ENCODE measurements around the gene PRKCSH. TPM values are rescaled to one million over a fixed set of nuclear protein-coding genes. Genes with fewer than 3 reads are reported as not detected.

PRKCSH gene
- 100 to 1,000 TPM; 286 to 303 TPM for total RNA-seq
- polyA plus RNA-seq (ENCODE audit: insufficient read length in 6 of 6) = 100 to 1,000 TPM; 273 to 338 (median 306) TPM
- long read RNA-seq, donor 1, partial matches to known transcripts = 44 of 75 reads
- long read RNA-seq, donor 1, other reads (novel, unspliced or antisense) = 24 of 75 reads
- long read RNA-seq, donor 2, transcript PRKCSH-214 (3 exons, 569 nt) = major isoform, 11 of 54 reads
- long read RNA-seq, donor 2, partial matches to known transcripts = 28 of 54 reads
- long read RNA-seq, donor 2, other reads (novel, unspliced or antisense) = 10 of 54 reads
- long read RNA-seq, donor 3, partial matches to known transcripts = 12 of 30 reads
- long read RNA-seq, donor 3, other reads (novel, unspliced or antisense) = 16 of 30 reads
- long read RNA-seq, donor 4, partial matches to known transcripts = 2 of 10 reads
- long read RNA-seq, donor 4, other reads (novel, unspliced or antisense) = 6 of 10 reads
- long read RNA-seq, donor 5, partial matches to known transcripts = 12 of 33 reads
- long read RNA-seq, donor 5, other reads (novel, unspliced or antisense) = 18 of 33 reads
- long read RNA-seq, donor 6, partial matches to known transcripts = 0 of 19 reads
- long read RNA-seq, donor 6, other reads (novel, unspliced or antisense) = 14 of 19 reads
- long read RNA-seq, donor 7, partial matches to known transcripts = 0 of 11 reads
- long read RNA-seq, donor 7, other reads (novel, unspliced or antisense) = 5 of 11 reads
- long read RNA-seq, donor 8, transcript PRKCSH-209 (17 exons, 1,898 nt) = major isoform, 5 of 50 reads
- long read RNA-seq, donor 8, partial matches to known transcripts = 12 of 50 reads
- long read RNA-seq, donor 8, other reads (novel, unspliced or antisense) = 32 of 50 reads
- long read RNA-seq, donor 9 = 0 reads
- long read RNA-seq, donor 10, partial matches to known transcripts = 0 of 3 reads
- long read RNA-seq, donor 10, other reads (novel, unspliced or antisense) = 3 of 3 reads
- long read RNA-seq, donor 11 = 0 reads
- long read RNA-seq, donor 12, transcript PRKCSH-209 (17 exons, 1,898 nt) = major isoform, 5 of 21 reads
- long read RNA-seq, donor 12, partial matches to known transcripts = 0 of 21 reads
- long read RNA-seq, donor 12, other reads (novel, unspliced or antisense) = 13 of 21 reads

- intact Hi-C loops (cut with DNase I) = no loop called here
- Histone ChIP-seq H3K9me3 (no peaks in the 10 kb centered on the region), H3K4me1 (peaks cover 14 to 21% of the 10 kb centered on the region in 2 donors), H3K27me3 (no peaks in the 10 kb centered on the region), H3K4me3 (peak within 1 kb of the TSS; percentile 64 to 88), H3K27ac (peak within 1 kb of the TSS; percentile 74 to 91), H3K36me3 (peaks cover 4 to 39% of the 10 kb centered on the region in 2 donors)
- DNase-seq (peak; percentile 98 to 100 (median 99)), ATAC-seq (peak; percentile 98)
- peak; percentile 81 to 88 for TF ChIP-seq CTCF (IDR thresholded peaks at IDR 0.05)
Measured at GRCh38 chr19:11435057-11435832, at the start of gene PRKCSH, which contains the start of gene ODAD3. Gene PRKCSH, plus strand, starts transcription at chr19:11435635. Its CDS starts 483 bp downstream, at chr19:11436118. Gene ODAD3, minus strand, starts transcription at chr19:11435121. Its CDS starts 105 bp downstream, at chr19:11435016.

GRCh38 chr19:11387162-11388034 is 48.0 kb upstream of the PRKCSH start:
- ATAC-seq (no peak), DNase-seq (no peak)
- H3K27ac ChIP-seq = peak overlapping the region in 1 of 2 donors; percentile 53

GRCh38 chr19:11390359-11390758 is 45.1 kb upstream of the PRKCSH start:
- Histone ChIP-seq H3K4me3 (no peak overlapping the region), H3K36me3 (no peaks in the 10 kb centered on the region), H3K27me3 (no peaks in the 10 kb centered on the region), H3K27ac (no peak overlapping the region), H3K9me3 (peaks cover 0 to 10% of the 10 kb centered on the region in 2 donors), H3K4me1 (peaks cover 0 to 15% of the 10 kb centered on the region in 2 donors)
- intact Hi-C loops (cut with DNase I) = no loop called here
- ATAC-seq (no peak), DNase-seq (no peak)
- no peak for TF ChIP-seq CTCF (IDR thresholded peaks at IDR 0.05)

More at GRCh38 chr19:11387162-11388034, 48.0 kb upstream of the PRKCSH start:
- Histone ChIP-seq H3K36me3 (no peaks in the 10 kb centered on the region), H3K27me3 (peaks cover 0 to 19% of the 10 kb centered on the region in 2 donors), H3K4me1 (peaks cover 13 to 36% of the 10 kb centered on the region in 2 donors), H3K4me3 (no peak overlapping the region), H3K9me3 (peaks cover 0 to 10% of the 10 kb centered on the region in 2 donors)
- TF ChIP-seq CTCF (IDR thresholded peaks at IDR 0.05) = no peak
- intact Hi-C loops (cut with DNase I) = no loop called here
